Heart right ventricle (tissue), 16 donors: ENCODE results near the gene TUBGCP3. TPM values are rescaled to one million over a fixed set of nuclear protein-coding genes. Genes with fewer than 3 reads are reported as not detected.
A peak's percentile ranks its signal among the peaks of the same experiment; 100 is the strongest.

Experiments used
- ATAC-seq, 8 donors: fragments of 200-7000 bp; cut with Tn5 transposase; one replicate each; pipeline ENCODE4 v1.9.1; 2020; ENCODE audit warnings: mild to moderate bottlenecking in 8 of 8, moderate library complexity in 8 of 8, moderate number of reproducible peaks in 1 of 8
- DNase-seq, 2 donors: peaks; one replicate each; pipeline ENCODE4 v3.0.0-alpha.2; 2020
- H3K27ac ChIP-seq, 10 donors: fragments of 200-600 bp; sonication (generic) in 2 of 10; one replicate each; pipeline versions ENCODE4 v1.5.0 to v1.8.0; 2020 to 2022; ENCODE audit warnings: mild to moderate bottlenecking in 3 of 10
- H3K27me3 ChIP-seq, 7 donors: fragments of 200-600 bp; one replicate each; pipeline ENCODE4 v1.8.0; 2021 to 2022; ENCODE audit warnings: mild to moderate bottlenecking in 2 of 7
- H3K36me3 ChIP-seq, 9 donors: fragments of 200-600 bp; sonication (generic) in 1 of 9; one replicate each; pipeline versions ENCODE4 v1.5.0 to v1.8.0; 2020 to 2022; ENCODE audit warnings: mild to moderate bottlenecking in 2 of 9
- H3K4me1 ChIP-seq, 9 donors: fragments of 200-600 bp; sonication (generic) in 1 of 9; one replicate each; pipeline versions ENCODE4 v1.5.0 to v1.8.0; 2020 to 2022; ENCODE audit warnings: mild to moderate bottlenecking in 4 of 9
- H3K4me3 ChIP-seq, 10 donors: fragments of 200-600 bp; sonication (generic) in 2 of 10; one replicate each; pipeline versions ENCODE4 v1.5.0 to v1.8.0; 2020 to 2022; ENCODE audit warnings: mild to moderate bottlenecking in 7 of 10, moderate library complexity in 2 of 10
- H3K9me3 ChIP-seq, 11 donors: fragments of 200-600 bp in 10 of 11; sonication (generic) in 2 of 11; one replicate each; pipeline versions ENCODE4 v1.5.0 to v1.8.0; 2013 to 2022; ENCODE audit warnings: mild to moderate bottlenecking in 2 of 11, control low read depth in 1 of 11, moderate library complexity in 1 of 11
- CTCF ChIP-seq, 9 donors: fragments of 200-600 bp; sonication (generic) in 2 of 9; IDR thresholded peaks; one replicate each; pipeline versions ENCODE4 v1.5.0 to v1.8.0; 2021 to 2022; ENCODE audit warnings: antibody characterized with exemption in 9 of 9, mild to moderate bottlenecking in 5 of 9, moderate library complexity in 1 of 9
- WGBS, 2 donors: extraction: QIAGEN DNeasy Blood & Tissue Kit; methylation state at CpG; one replicate each; pipeline ENCODE4 v1.1.7; 2013; ENCODE audit warnings: inconsistent platforms in 1 of 2; 5-methylcytosine and 5-hydroxymethylcytosine counted together
- intact Hi-C, 10 donors: fragments of 100-400 bp; cut with DNase I; formaldehyde crosslinking; loops; one replicate each; pipeline versions ENCODE4 v1.11.1 to v1.14.2; 2022
- polyA plus RNA-seq, 2 donors: library from polyadenylated mRNA; stranded (reverse); fragments of 200-250 nt; gene quantifications; one replicate each; pipeline ENCODE4 v1.2.3, GENCODE V29; 2013
- total RNA-seq, 10 donors: library from RNA; stranded (reverse); fragmentation: NEBNext Ultra II Directional in 3 of 10; extraction: Animal tissue kit (Norgen Biotek cat#: 25700) in 3 of 10; gene quantifications; one replicate each; pipeline versions ENCODE4 v1.2.1 to v1.2.4, GENCODE V29; 2021 to 2023
- donor health status: Arrhythmogenic right ventricular cardiomyopathy.
- donor health status: ischemic (EF 13 %, LVEDD 7.1; RV severe dilation, severe dysfunction).
- donor health status: healthy with polysubstance abuse.
- donor health status: DM: no; HTN: yes; CAD: no.
- donor health status: DM: no; HTN: no; CAD: no.
- donor health status: ischemic (EF 25% LVEDD 6.9; RV normal size, moderate dysfunction).
- donor health status: ischemic (EF 25% LVEDD 5.7; RV mildly dilated, moderate dysfunction).
- donor health status: healthy.
- donor health status: DM: yes; HTN: yes; CAD: no.
- donor health status: Ischemic cardiomyopathy.
- donor health status: ischemic (EF 35%, LVEDD 5.7; RV mildly dilated, moderate dysfunction).
- donor health status: nonischemic (EF 11% LVEDD 7.7; RV severe dilation, severe dysfunction).
- donor health status: DM: yes; HTN: yes; CAD: no.
- donor health status: PGD.
- donor health status: ischemic (EF 29% LVEDD 5.4; RV normal size, mild dysfunction).
- donor health status: nonischemic (EF 23%, LVEDD 6.1; RV moderate dilation, normal function).

Gene TUBGCP3
- total and polyA plus RNA-seq, 12 donors = 10.6 to 25.8 (median 17.7) TPM

DNA sequence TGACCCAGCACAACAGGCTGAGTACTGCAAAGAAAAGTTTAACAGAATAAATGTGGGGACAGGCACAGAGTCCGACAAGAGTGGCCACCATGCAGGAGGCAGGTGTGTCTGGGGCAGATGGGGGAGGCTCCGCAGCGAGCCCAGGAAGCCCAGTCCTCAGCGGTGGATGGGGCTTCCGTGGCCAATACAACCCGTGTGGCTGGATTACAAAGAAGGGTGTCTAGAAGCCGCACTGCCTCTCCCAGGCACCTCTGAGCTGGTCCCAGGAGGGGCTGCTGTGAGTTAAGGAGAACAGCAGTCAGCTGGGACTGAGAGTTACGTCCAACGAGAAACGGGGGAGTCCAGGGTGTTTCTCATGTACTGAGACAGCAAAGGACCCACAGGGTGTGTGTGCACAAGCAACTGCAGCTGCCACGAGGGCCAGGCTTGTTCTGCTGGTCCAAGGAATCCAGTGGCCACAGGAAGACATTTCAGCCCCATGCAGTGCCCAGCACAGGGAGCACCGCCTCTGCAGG is 141.5 kb downstream of the TUBGCP3 start:
- no peak for ATAC-seq
- Histone ChIP-seq H3K27me3 (peaks cover 17 to 69% (median 58%) of the 10 kb centered on the region in 7 donors), H3K36me3 (no peaks in the 10 kb centered on the region), H3K4me3 (no peak overlapping the region), H3K27ac (no peak overlapping the region), H3K4me1 (peaks cover 0 to 10% (median 0%) of the 10 kb centered on the region in 9 donors), H3K9me3 (no peaks in the 10 kb centered on the region)
- DNase-seq = no peak
- no peak for TF ChIP-seq CTCF (IDR thresholded peaks at IDR 0.05)
- intact Hi-C loops = loop anchor here in 4 of 10 donors (2.0 to 10.0 kb wide), 5 partner anchors 342 to 974 kb away; no protein-coding TSS in a partner anchor
- WGBS, 2 donors = 63 to 66% methylated on average over 12 of the region's 12 CpGs

GRCh38 chr13:112445411-112446271 is 142.3 kb downstream of the TUBGCP3 start:
- peaks cover 17 to 75% (median 60%) of the 10 kb centered on the region in 7 donors for H3K27me3 ChIP-seq
- 66 to 71% methylated on average over 31 of the region's 31 CpGs for WGBS, 2 donors
- no peak overlapping the region for H3K4me3 ChIP-seq
- ATAC-seq (no peak), DNase-seq (no peak)
- no peaks in the 10 kb centered on the region for H3K36me3 ChIP-seq
- no peak overlapping the region for H3K27ac ChIP-seq
- TF ChIP-seq CTCF (IDR thresholded peaks at IDR 0.05) = no peak
- H3K9me3 ChIP-seq = no peaks in the 10 kb centered on the region
- peaks cover 0 to 10% (median 0%) of the 10 kb centered on the region in 9 donors for H3K4me1 ChIP-seq
- intact Hi-C loops = loop anchor here in 4 of 10 donors (2.0 to 10.0 kb wide), 5 partner anchors 341 to 973 kb away; no protein-coding TSS in a partner anchor

DNA sequence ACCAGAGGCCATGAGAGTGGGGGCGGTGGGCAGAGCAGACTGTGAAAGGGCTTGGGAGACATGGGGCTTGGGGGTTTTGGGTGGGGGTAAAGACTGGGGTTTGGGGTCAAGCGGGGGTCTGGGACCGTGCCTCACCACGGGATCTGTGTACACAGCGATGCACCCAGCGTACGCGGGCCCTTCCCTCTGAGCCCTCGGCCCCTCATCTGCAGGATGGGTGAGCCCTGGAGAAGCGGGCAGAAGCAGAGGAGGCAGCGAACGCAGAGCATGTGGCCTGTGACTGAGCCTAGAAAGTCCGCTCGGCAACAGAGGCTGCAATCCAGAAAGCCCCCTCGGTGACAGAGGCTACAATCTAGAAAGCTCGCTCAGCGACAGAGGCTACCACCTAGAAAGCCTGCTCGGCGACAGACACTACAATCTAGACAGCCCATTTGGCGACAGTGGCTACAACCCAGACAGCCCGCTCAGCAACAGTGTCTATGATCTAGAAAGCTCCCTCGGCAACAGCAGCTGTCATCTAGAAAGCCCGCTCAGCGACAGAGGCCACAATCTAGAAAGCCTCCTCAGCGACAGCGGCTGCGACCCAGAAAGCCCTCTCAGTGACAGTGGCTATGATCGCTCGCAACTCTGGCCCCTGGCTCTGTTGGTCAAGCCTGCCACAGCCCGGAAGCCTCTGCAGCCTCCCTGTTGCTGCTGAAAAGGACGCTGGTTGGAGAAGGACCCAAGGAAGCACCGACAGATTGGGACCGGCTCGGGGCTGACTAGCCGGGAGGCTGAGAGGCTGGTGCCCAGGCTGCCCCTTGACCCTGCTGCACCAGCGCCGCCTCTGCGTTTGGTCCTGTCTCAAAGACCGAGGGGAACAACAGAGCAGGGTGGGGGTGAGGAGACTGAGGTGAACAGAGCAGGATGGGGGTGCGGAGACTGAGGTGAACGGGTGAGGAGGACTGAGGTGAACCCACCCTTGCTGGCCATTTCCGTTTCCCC is 143.2 kb downstream of the TUBGCP3 start:
- H3K27me3 ChIP-seq = peaks cover 17 to 78% (median 61%) of the 10 kb centered on the region in 7 donors
- H3K27ac ChIP-seq = no peak overlapping the region
- DNase-seq = no peak
- H3K9me3 ChIP-seq = no peaks in the 10 kb centered on the region
- no peaks in the 10 kb centered on the region for H3K36me3 ChIP-seq
- WGBS, 2 donors = 78 to 79% methylated on average over 42 of the region's 42 CpGs
- ATAC-seq = peak in 1 of 8 donors; percentile 8
- no peak for TF ChIP-seq CTCF (IDR thresholded peaks at IDR 0.05)
- H3K4me3 ChIP-seq = no peak overlapping the region
- peaks cover 0 to 10% (median 0%) of the 10 kb centered on the region in 9 donors for H3K4me1 ChIP-seq
- intact Hi-C loops = loop anchor here (1.0 to 10.0 kb wide), 6 partner anchors 340 to 972 kb away; no protein-coding TSS in a partner anchor

DNA sequence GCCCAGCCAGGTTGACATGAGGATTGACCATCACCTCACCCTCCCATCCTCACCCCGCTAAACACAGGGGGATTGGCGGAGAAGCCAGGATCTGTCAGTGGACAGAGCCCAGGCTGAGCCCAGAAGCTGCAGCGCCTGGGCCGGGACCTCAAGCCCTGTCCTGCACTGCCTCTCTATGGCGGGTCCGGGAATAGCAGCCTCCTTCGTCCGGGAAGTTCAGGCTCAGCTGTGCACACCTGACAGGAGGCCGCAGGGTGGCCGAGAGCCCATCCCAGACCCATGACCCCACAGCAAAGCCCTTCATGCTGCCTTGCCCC is 144.0 kb downstream of the TUBGCP3 start:
- H3K4me3 ChIP-seq = no peak overlapping the region
- intact Hi-C loops = loop anchor here (1.0 to 10.0 kb wide), 7 partner anchors 339 to 972 kb away; no protein-coding TSS in a partner anchor
- DNase-seq = peak; percentile 46 to 62
- ATAC-seq = peak; percentile 67 to 84 (median 72)
- no peaks in the 10 kb centered on the region for H3K36me3 ChIP-seq
- H3K9me3 ChIP-seq = peaks cover 0 to 3% (median 0%) of the 10 kb centered on the region in 11 donors
- H3K27me3 ChIP-seq = peaks cover 17 to 81% (median 66%) of the 10 kb centered on the region in 7 donors
- H3K27ac ChIP-seq = no peak overlapping the region
- WGBS, 2 donors = 2 to 3% methylated on average over 10 of the region's 10 CpGs
- H3K4me1 ChIP-seq = peaks cover 0 to 10% (median 0%) of the 10 kb centered on the region in 9 donors
- peak; percentile 80 to 88 (median 85) for TF ChIP-seq CTCF (IDR thresholded peaks at IDR 0.05)
